ENCODE measurements around the gene HOXA6.

GRCh38 chr7:27125986-27126394, 21.6 kb downstream of the HOXA6 start:
- no peak for TF ChIP-seq TCF7 (CRISPR knock-in tag; IDR thresholded peaks at IDR 0.05; ENCODE audit: low read depth)
- no peak for TF ChIP-seq CTCF (IDR thresholded peaks at IDR 0.05)
- TF ChIP-seq GTF2I (CRISPR knock-in tag; conservative IDR thresholded peaks at IDR 0.05): no peak
- no peak for TF ChIP-seq NR3C1 (CRISPR knock-in tag; conservative IDR thresholded peaks at IDR 0.05; ENCODE audit: low read depth)
- TF ChIP-seq MAX (CRISPR knock-in tag; IDR thresholded peaks at IDR 0.05): no peak
- TF ChIP-seq ATF2 (CRISPR knock-in tag; IDR thresholded peaks at IDR 0.05; ENCODE audit: borderline replicate concordance, low read depth): no peak
- TF ChIP-seq ZNF263 (CRISPR knock-in tag; IDR thresholded peaks at IDR 0.05; ENCODE audit: low read depth): no peak
- TF ChIP-seq TP53 (CRISPR knock-in tag; IDR thresholded peaks at IDR 0.05): no peak
